H1 (cell line): ENCODE data around the gene PCYT2.

Experiments
- CREB1 ChIP-seq: IDR thresholded peaks from 2 replicates; pipeline ENCODE4 v1.6.1; 2012; ENCODE audit warnings: inconsistent platforms
- CTCF ChIP-seq, 3 experiments: IDR thresholded peaks; 1 replicate in 2 of 3; 2 replicates in 1 of 3; pipeline versions ENCODE4 v1.5.1 to v1.6.1; 2011; ENCODE audit warnings: low read length in 3 of 3, mild to moderate bottlenecking in 3 of 3, inconsistent platforms in 2 of 3, low read depth in 1 of 3, moderate library complexity in 1 of 3; ENCODE audit not compliant: insufficient read depth in 1 of 3; ENCODE audit errors: control extremely low read depth in 1 of 3

- no peak for TF ChIP-seq CREB1
- no peak for TF ChIP-seq CTCF (IDR thresholded peaks at IDR 0.05; ENCODE audit: control extremely low read depth in 1 of 3, insufficient read depth in 1 of 3, low read depth in 1 of 3, low read length in 3 of 3)
These were observed 7.8 kb upstream of the PCYT2 start for GRCh38 chr17:81918832-81919545.
